ENCODE data around the gene ITPKB.

ITPKB gene

GRCh38 chr1:226685196-226685820 is 53.8 kb downstream of the ITPKB start:
- no peak for DNase-seq (ENCODE audit: low read depth)

GRCh38 chr1:226684026-226684425 is 55.1 kb downstream of the ITPKB start:
- no peak for DNase-seq (ENCODE audit: low read depth)

GRCh38 chr1:226682871-226683814 is 55.9 kb downstream of the ITPKB start:
- no peak for DNase-seq (ENCODE audit: low read depth)

GRCh38 chr1:226681652-226682493 is 57.2 kb downstream of the ITPKB start:
- DNase-seq (ENCODE audit: low read depth), result no peak

GRCh38 chr1:226680653-226681052 is 58.4 kb downstream of the ITPKB start:
- DNase-seq (ENCODE audit: low read depth), result no peak

- no peak for DNase-seq (ENCODE audit: low read depth)
These were observed 59.1 kb downstream of the ITPKB start for GRCh38 chr1:226679853-226680516.

GRCh38 chr1:226679262-226679661 is 59.8 kb downstream of the ITPKB start:
- DNase-seq (ENCODE audit: low read depth), result no peak

- no peak for DNase-seq (ENCODE audit: low read depth)
These were observed 60.4 kb downstream of the ITPKB start for GRCh38 chr1:226678701-226679100.

- no peak for DNase-seq (ENCODE audit: low read depth)
These were observed 60.8 kb downstream of the ITPKB start for GRCh38 chr1:226678251-226678650.

- DNase-seq (ENCODE audit: low read depth), result peak; percentile 68
These were observed 61.8 kb downstream of the ITPKB start for GRCh38 chr1:226677027-226678020.

GRCh38 chr1:226676381-226676780 is 62.7 kb downstream of the ITPKB start:
- DNase-seq (ENCODE audit: low read depth), result no peak

GRCh38 chr1:226675715-226676357 is 63.2 kb downstream of the ITPKB start:
- no peak for DNase-seq (ENCODE audit: low read depth)

- no peak for DNase-seq (ENCODE audit: low read depth)
These were observed 64.0 kb downstream of the ITPKB start for GRCh38 chr1:226674892-226675714.

- DNase-seq (ENCODE audit: low read depth), result no peak
These were observed 66.7 kb downstream of the ITPKB start for GRCh38 chr1:226672339-226672762.

- no peak for DNase-seq (ENCODE audit: low read depth)
These were observed 67.8 kb downstream of the ITPKB start for GRCh38 chr1:226671277-226671676.

- no peak for DNase-seq (ENCODE audit: low read depth)
These were observed 69.0 kb downstream of the ITPKB start for GRCh38 chr1:226670073-226670472.

- no peak for DNase-seq (ENCODE audit: low read depth)
These were observed 70.9 kb downstream of the ITPKB start for GRCh38 chr1:226668173-226668560.

GRCh38 chr1:226666692-226667091 is 72.4 kb downstream of the ITPKB start:
- DNase-seq (ENCODE audit: low read depth), result no peak

GRCh38 chr1:226666164-226666506 is 72.9 kb downstream of the ITPKB start:
- DNase-seq (ENCODE audit: low read depth), result no peak
